CD4-positive, alpha-beta T cell treated with Interleukin-15 for 4 hours (primary cell): ENCODE data around the gene ATP1A2.
"Not testable (repeated sequence)": the region's sequence is repeated elsewhere in the genome, so short reads cannot be mapped to it uniquely, and the experiment has no call there.

Source experiments
- DNase-seq: peaks from one replicate; pipeline ENCODE4 v3.0.0-alpha.2; 2020; ENCODE audit warnings: low spot score

ATP1A2 gene

DNA sequence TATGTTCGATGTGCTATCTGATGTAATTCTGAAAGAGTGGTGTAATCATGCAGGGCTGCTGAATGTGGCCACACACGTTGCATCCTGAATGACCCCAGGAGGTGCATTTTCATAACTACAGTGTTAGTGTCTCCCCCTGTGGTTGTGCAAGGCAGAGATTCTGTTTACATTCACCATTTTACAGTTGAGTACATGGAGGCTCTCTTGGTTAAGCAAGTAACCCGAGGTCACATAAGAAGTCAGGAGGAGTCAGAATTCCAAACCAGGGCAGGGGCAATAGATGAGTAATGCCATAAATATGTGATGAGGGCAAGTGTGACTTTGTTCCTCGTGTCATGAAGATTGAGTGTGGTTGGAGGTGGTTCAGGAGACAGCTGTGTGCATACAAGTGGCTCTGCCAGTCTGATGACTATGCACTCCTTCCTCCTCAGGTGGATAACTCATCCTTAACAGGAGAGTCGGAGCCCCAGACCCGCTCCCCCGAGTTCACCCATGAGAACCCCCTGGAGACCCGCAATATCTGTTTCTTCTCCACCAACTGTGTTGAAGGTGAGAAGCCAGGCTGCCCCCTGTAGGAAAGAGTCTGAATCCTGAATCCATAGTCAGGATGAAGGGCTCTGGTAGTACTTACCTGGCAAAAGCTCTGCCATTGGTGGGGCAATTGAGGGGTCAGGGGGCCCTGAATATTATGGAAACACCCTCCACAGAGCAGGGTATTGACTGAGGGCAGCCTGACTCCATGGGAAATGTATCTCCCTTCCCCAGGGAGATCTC, 9.3 kb downstream of the ATP1A2 start:
- no peak for DNase-seq

DNA sequence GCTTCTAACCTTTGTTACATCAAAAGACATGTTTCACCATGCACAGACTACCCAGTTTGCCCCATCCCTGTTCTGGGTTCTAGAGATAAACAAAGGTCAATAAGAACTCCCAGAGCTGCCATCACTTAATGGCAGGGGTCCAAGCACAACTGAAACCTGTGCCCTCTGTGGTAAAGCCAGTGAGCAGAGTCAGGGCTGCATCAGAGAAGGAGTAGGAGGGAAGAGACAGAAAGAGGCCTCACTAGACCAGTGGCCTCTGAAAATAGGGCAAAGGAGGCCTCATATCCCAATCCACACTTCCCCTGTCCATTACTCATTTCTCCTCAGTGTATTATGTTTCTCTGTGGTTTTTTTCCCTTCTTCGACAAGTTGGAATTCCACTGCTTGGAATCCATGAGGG, 10.2 kb downstream of the ATP1A2 start:
- DNase-seq = no peak

DNA sequence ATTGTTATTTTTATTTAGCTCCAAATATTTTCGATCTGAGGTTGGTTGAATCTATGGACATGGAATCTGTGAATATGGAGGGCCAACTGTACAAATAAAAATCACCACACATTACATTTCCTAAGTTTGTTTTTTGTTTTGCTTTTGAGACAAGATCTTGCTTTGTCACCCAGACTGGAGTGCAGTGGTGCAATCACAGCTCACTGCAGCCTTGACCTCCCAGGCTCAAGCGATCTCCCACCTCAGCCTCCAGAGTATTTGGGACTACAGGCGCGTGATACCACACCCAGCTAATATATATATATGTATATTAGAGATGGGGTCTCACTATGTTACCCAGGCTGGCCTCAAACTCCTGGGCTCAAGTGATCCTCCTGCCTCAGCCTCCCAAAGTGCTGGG, 10.8 kb downstream of the ATP1A2 start:
- DNase-seq = not testable (repeated sequence)

DNA sequence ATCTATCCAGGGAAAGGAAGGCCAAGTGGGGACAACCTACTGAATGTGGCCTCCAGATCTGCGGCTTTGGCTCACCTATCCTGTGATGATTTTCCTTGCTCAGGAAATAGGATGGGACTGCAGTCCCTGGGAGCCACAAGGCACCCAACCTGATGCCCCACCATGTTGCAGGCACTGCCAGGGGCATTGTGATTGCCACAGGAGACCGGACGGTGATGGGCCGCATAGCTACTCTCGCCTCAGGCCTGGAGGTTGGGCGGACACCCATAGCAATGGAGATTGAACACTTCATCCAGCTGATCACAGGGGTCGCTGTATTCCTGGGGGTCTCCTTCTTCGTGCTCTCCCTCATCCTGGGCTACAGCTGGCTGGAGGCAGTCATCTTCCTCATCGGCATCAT, 11.8 kb downstream of the ATP1A2 start:
- DNase-seq = no peak

DNA sequence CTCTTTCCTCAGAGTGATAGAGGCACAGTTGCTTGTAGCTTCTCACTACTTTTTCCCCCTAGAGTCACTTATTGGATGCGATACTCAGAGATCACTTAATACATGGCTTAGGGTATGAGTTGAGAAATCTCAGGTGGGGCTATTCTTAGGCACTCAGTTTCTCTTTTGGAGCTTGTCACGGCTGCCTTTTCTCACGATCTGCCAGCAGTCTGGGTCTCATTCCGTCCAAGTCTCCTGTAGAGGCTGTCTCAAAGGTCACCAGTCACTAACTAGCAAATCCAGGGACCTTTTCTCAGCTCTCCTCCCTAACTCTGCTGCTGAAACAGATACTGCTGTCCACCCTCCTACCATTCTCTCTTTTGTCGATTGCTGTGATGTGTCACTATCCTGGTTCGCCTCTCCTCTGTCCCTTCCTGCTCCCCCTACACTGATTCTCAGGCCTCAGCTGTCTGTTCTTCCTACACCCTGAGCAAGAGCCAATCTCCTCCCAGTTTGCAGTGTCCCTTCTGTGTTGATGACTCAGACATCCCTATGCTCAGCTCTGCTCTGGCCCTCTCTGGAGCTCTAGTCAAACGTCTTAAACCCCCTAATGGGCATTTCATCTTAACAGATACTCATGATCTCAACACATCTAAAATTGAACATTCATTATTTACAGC, 12.4 kb downstream of the ATP1A2 start:
- DNase-seq = no peak

DNA sequence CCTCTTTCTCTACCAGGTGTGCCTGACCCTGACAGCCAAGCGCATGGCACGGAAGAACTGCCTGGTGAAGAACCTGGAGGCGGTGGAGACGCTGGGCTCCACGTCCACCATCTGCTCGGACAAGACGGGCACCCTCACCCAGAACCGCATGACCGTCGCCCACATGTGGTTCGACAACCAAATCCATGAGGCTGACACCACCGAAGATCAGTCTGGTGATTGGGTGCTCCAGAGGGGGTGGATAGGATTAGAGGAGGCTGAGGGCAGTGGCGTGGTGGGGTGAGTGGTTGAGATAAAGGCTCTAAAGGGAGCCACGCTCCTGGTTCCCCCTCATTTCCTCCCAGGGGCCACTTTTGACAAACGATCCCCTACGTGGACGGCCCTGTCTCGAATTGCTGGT, 13.1 kb downstream of the ATP1A2 start:
- DNase-seq = no peak

DNA sequence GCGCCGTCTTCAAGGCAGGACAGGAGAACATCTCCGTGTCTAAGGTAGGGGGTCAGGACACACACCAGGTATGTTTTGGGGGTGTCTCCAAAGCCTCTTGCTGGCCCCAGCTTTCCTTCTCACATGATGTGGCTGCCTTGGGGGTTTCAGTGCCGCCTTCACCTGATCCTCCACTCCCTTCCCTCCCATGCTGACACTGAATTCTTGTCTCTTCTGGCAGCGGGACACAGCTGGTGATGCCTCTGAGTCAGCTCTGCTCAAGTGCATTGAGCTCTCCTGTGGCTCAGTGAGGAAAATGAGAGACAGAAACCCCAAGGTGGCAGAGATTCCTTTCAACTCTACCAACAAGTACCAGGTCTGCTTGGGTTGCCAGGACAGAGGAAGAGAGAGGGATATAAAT, 13.5 kb downstream of the ATP1A2 start:
- no peak for DNase-seq

DNA sequence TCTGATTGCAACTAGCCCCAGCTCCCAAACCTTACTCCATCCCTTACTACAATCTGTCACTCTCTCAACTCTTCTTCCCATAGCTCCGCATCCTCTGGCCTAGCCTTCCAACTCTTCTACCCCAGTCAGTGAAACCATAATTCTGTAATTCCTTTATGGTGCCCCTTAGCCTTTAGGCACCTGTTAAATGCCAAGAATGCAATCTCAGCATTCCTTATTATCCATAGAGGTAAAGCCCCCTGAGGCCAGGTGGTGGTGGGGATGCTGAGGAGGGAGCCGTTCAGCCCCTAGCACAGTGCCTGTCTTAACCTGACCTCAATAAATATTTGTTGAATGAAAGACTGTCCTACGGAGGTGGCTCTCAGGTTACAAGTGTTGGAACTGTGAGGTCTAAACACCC, 14.0 kb downstream of the ATP1A2 start:
- DNase-seq = no peak

DNA sequence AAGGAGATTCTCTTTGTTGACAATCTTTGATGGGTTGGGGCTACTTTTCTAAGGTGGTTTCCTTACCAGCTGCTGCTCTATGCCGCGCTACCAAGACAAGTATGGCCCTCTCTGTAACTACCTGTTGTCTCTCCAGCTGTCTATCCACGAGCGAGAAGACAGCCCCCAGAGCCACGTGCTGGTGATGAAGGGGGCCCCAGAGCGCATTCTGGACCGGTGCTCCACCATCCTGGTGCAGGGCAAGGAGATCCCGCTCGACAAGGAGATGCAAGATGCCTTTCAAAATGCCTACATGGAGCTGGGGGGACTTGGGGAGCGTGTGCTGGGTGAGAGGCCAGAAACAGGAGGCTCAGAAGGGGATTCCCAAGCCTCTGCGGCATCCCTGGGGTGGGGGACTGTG, 14.4 kb downstream of the ATP1A2 start:
- DNase-seq = no peak

DNA sequence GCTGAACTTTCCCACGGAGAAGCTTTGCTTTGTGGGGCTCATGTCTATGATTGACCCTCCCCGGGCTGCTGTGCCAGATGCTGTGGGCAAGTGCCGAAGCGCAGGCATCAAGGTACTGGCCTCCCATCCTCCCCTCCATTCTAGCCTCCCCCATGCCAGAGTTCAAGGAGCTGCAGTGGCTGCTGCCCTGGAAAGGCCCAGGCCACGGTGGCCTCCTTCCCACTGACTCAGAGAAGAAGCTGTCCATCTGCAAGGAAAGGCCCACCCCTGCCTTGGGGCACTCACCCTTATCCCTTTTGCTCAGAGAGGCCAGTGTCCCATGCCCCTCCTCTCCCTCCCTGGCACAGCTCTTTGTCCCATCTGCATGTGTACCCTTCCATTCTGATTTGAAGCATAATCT, 14.9 kb downstream of the ATP1A2 start:
- no peak for DNase-seq

DNA sequence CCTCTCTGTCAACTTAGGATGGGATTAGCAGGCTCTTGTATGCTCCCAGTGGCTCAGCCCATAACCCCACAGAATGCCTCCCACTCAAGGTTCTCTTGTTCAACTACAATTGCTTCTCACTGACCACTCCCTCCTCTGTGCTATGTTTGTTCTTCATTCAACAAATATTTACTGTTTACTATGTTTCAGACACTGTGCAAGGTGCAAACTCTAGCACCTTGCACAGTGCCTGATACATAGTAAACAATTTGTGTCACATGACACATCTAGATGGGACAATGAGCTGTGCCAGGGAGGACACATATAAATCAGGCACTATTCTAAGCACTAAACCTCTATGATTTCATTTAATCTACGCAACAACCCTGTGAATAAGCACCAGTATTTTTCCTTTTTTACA, 15.4 kb downstream of the ATP1A2 start:
- no peak for DNase-seq

DNA sequence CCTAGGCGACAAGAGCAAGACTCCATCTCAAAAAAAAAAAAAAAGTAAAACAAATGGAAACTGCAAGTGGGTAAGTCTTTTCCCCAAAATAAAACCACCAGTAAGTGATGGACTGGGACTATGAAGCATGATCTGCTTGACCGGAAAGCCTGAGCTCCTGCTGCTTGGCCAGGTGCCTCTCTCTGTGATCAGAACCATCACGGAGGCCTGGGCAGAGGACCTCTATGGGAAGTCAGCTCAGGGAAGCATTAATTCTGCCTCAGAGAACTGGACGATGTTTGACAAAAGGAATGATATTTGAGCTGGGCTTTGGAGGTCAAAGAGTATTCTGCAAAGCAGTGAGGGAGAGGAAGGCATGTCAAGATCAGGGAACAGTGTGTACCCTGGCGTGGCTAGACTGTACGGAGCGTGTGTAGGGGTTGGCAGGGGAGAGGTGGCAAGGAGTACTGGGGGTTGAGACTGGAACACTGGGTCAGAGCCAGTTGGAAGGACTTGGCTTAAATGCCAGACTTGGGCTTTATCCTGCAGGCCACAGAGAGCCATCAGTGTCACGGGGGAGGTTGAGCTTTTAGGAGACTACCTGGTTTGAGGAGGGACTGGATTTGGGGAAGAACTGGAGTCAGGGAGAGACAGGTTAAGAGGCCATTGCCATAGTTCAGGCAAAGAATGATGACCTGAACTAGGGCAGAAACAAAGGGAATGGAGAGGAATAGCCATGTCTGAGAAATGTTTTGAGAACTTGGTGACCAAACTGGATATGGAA, 16.4 kb downstream of the ATP1A2 start:
- no peak for DNase-seq

DNA sequence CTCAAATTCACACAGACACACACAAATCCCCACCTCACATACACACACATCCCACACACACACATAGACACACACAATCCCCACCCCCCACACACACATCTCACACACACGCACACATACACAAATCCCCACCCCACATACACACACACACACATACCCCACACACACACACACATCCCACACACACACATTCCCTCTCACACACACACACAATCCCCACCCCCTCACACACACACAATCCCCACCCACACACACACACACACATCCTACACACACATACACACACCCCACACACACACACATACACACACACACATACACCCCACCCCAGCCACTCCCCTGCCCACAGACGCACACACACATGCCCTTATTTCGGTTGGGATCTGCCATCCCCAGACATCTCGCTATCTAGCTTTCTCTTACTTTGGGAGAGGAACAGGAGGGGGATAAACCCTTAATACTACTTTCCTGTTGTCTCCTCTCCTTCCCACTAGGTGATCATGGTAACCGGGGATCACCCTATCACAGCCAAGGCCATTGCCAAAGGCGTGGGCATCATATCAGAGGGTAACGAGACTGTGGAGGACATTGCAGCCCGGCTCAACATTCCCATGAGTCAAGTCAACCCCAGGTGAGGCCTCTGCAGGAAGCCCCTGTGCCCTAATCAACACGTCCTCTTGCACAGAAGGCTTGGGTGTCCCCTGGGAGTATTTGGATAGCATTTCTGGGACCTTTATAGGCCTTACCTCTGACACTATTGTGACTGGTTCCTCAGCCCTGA, 18.6 kb downstream of the ATP1A2 start:
- DNase-seq = no peak

DNA sequence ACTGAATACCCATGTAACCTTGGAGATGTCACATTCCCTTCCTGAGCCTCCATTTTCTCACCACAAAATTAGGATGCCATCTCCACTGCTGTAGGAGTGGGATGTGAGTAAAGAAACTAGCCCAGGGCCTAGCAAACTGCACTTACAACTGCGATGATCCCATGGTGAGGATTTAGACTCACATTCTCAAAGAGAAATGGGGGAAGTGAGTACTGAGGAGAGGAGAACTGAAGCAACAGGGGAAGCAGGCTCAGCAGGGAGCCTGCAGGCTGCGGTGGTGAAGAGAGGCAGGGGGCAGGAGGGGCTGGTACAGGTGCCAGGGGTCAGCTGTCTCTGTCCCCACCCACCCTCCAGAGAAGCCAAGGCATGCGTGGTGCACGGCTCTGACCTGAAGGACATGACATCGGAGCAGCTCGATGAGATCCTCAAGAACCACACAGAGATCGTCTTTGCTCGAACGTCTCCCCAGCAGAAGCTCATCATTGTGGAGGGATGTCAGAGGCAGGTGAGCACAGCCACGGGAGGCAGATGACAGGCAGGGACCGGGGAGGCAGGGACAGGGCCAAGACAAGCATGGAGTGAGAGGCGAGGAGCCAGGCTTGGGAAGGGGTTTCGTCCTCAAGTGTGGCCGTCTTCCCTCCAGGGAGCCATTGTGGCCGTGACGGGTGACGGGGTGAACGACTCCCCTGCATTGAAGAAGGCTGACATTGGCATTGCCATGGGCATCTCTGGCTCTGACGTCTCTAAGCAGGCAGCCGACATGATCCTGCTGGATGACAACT, 19.4 kb downstream of the ATP1A2 start:
- no peak for DNase-seq

DNA sequence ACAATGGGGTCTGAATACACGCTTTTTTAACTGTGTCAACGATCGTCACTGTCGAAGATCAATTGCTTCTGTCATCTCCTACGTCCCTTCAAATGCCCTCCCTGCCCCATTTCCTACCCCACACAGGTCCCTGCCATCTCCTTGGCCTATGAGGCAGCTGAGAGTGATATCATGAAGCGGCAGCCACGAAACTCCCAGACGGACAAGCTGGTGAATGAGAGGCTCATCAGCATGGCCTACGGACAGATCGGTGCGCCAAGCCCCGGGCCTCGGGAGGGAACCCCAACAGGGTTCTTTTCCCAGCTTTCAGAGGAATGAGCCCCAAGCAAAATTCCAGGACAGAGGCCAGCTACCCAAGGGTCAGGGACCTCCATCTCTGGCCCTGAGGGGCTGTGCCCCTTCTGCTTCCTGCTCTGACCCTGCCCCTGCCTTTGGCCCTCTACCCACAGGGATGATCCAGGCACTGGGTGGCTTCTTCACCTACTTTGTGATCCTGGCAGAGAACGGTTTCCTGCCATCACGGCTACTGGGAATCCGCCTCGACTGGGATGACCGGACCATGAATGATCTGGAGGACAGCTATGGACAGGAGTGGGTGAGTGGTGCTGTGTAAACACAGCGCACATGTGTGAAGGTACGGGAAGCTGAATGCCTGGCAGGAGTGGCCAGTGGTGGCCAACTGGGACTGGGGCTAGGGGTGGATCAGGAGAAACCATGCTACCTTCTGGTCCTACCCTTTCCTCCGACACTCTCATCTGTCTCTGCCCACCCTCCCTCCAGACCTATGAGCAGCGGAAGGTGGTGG, 20.8 kb downstream of the ATP1A2 start:
- DNase-seq = no peak

DNA sequence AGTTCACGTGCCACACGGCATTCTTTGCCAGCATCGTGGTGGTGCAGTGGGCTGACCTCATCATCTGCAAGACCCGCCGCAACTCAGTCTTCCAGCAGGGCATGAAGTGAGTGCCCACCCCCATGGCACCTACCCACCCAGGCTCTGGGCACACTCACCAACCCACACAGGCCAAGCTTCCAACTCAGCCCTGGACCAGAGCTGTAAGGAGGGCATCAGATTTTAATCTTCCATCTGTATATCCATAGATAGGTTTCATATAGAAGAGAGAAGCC, 21.3 kb downstream of the ATP1A2 start:
- DNase-seq = no peak

DNA sequence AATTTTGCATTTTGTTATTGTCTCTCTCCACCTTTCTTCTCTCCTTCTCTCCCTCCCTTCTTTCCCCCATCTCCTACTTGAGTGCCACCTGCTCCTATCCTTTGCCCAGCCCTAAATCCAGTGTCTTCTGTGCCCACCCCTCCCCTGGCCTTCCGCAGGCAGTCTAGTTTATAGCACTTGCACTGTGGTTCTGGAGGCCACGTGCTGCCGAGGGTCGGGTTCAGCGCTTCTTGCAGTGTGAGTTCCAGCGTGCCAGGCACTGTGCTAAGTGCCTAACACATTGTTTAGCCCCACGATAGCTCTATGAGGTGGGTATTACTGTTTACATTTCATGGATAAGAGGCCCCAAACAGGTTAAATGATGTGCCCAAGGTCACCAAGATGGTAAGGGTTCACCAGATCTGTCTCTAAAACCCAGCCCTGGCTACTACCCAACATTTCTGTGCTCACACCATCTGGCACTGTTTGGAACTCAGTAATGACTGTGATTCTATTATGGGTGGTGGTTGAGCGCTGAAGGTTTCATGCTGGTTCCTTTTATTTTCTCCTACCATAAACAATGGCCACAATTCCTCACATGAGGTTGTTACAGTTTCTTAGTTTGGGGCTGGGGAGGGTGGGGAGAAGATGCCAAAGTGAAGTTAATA, 21.8 kb downstream of the ATP1A2 start:
- no peak for DNase-seq

DNA sequence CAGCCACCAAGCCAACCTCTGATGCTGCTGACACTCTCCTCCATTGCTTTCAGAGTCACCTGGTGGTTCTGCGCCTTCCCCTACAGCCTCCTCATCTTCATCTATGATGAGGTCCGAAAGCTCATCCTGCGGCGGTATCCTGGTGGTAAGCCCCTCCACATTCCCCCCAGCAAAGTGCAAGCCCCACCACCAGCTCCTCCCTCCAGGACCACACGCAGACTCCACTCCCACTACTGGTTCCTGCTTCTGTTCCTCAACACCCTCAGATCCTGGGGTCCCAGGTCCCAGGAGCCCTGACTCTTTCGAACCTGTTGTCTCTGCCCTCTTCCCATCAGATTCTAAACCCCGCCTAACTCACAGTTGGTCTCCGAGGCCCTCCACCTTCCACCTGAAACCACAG, 24.3 kb downstream of the ATP1A2 start:
- DNase-seq = no peak

DNA sequence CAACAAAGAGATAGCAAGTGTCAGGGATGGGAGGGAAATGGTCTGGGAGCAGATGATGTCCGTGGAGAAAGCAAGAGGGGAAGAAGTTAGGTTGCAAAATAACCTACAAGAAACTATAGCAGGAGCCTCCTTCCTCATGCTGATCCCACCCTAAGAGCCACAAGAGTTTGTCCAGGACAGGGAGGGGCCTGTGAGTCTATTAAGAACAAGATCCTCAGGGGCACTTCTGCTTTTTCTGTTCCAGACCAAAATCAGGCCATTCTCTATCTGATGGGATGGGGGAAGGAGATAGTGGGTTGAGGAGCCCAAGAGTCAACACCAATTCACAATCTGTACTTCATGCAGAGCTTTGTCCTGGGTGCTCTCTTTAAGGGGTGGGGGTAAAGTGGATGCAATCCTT, 28.1 kb downstream of the ATP1A2 start:
- DNase-seq = no peak

DNA sequence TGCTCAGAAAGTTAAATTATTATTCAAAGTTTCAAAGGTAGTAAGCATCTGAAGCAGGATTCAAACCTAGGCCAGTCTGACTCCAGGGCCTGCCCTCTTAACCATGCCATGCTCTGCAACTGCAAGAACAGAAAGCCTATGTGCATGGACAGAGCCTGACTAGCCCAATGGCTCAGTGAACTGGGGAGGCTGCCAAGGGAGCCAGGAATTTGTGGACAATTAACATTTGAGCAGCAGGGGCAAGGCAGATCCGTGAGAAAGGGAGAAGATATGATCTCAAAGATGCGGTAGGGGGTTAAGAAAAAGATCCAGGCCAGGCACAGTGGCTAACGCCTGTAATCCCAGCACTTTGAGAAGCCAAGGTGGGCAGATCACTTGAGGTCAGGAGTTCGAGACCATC, 29.4 kb downstream of the ATP1A2 start:
- no peak for DNase-seq

DNA sequence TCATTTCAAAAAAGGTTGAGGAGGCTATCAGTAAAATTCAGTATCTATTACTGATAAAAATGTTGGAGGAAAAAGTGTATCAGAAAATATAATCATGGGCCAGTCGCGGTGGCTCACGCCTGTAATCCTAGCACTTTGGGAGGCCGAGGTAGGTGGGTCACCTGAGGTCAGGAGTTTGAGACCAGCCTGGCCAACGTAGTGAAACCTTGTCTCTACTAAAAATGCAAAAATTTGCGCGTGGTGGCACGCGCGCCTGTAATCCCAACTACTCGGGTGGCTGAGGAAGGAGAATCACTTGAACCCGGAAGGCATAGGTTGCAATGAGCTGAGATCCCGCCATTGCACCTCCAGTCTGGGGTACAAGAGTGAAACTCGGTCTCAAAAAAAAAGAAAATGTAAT, 30.5 kb downstream of the ATP1A2 start:
- no peak for DNase-seq
